HG02623 (cell line): ENCODE results near the gene LDAF1.
"Not testable (repeated sequence)": the region's sequence is repeated elsewhere in the genome, so short reads cannot be mapped to it uniquely, and the experiment has no call there.

Source experiments
- ATAC-seq: cut with Tn5 transposase; IDR thresholded peaks from one replicate; pipeline ENCODE4 v1.9.1; 2021; ENCODE audit warnings: moderate library complexity; ENCODE audit not compliant: unreplicated experiment

LDAF1 gene

DNA sequence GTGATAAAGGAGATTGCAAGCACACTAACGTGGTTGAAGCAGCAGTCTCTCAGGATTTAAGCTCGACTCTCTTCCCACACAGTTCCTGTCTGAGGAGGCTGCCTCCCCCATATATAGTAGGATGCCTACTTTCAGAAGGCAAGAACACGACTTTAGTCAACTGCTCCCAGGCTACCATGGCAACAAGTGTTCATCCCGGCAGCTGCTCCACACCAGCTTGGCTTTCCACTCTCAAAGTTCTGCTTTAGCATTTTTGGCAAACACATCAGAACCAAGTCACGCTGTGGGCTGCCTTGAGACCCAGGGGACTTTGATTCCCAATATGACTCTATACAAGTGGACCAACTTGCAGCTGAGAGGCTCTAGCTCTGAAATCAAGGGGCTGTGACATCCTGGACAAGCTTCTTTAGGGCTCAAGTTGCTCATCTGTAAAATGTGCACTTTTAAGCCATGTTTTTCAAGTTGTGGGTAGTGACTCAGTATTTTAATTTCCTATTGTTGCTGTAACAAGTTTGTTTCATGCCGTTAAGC lies 36.4 kb downstream of the LDAF1 start:
- no peak for ATAC-seq

DNA sequence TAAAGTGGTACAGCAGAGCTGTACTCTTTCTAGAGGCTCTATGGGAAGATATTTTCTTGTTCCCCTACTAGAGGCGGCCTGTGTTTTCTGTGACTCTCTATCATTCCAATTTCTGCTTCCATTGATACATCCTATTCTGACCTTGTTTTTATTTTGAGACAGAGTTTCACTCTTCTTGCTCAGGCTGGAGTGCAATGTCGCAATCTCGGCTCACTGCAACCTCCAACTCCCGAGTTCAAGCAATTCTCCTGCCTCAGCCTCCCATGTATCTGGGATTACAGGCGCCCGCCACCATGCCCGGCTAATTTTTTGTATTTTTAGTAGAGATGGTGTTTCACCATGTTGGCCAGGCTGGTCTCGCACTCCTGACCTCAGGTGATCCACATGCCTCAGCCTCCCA lies 36.9 kb downstream of the LDAF1 start:
- ATAC-seq = not testable (repeated sequence)

DNA sequence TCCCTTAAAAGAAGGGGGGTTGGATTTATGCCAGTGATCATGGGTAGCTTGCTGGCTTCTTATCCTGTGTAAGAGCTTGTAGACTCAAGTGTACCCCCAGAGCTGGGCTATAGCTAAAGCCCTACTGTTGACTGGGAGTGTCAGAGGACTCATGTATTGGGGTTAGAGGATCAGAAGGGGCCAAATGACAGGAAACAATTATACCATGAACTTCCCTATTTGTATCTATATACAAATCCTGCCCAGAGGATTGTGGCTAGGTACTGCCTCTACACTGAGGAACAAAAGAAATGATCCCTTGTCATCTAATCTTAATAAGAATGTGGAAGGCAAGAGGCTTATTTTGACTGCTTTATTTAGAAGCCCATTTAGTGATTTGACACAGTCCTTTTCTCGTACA lies 38.6 kb downstream of the LDAF1 start:
- ATAC-seq = no peak

DNA sequence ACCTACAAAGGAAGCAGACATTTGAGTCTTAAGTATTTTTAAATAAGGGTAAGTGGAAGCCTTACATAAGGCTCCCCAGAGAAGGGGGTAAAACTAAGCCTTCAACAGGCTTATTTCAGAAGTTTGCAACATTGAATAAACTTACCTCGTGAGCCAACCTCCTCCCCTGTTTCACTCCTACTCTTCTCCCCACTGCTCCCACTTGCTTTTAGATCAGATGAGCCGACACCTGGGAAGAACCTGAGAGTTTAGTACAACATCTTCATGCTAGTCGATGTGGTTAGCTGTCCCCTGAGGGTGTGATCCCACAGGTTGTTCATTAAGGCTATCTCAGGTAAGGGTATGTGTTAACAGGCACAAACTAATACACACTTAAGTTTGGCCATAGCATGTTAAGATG lies 39.1 kb downstream of the LDAF1 start:
- no peak for ATAC-seq

DNA sequence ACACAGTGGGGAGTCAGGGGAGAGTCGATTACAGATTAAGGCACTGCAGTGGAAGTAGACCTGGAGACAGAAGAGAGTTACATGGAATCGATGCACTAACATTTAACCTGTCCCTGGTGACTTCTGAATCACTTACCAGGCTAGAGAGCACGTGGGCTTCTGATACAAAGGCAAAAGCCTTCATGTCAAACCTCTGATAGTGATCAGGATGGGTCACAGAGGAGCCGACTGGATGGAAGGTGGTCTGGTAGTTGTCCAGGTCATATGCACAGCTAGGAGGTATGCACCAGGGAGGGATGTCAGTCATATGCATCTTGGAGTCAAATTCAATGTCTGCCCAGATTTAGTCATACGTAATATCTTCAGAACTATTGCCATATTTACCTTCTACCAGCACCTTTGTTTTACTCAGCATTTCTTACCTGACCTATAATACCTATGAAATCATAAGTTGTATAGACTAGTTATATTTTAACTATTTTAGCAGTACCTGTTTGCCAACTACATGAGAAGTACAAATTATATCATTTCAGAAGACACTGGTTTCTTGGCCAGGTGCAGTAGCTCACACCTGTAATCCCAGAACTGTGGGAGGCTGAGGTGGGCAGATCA lies 41.2 kb downstream of the LDAF1 start:
- ATAC-seq = no peak

DNA sequence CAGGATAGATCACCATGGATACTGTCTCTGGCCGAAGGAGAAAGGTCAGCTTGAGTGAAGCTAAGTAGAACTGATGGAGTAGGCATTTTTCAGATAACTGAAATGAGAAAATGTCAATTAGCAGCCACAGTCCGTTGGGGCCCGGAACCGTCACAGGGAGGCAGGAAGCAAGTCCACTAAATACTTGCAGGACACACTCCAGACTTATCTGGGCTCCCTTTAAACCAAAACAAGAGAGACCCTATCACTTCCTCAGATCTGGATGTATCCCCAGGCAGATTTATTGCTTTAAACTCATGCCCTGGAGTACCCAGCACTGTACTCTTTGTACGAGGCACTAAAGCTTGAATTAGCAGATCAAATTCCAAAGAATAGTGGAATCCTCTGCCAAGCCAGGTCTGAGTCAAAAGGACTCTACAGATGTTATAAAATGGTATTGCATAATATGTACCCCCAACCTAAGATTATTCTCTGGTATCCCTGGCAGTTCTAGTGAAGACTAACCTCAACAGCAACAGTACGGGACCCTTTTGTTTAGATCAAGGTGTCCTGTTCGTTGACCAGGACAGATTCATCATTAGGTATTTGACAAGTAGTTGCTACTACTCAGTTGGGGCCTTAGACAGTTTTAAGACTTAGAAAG lies 44.8 kb downstream of the LDAF1 start:
- no peak for ATAC-seq

DNA sequence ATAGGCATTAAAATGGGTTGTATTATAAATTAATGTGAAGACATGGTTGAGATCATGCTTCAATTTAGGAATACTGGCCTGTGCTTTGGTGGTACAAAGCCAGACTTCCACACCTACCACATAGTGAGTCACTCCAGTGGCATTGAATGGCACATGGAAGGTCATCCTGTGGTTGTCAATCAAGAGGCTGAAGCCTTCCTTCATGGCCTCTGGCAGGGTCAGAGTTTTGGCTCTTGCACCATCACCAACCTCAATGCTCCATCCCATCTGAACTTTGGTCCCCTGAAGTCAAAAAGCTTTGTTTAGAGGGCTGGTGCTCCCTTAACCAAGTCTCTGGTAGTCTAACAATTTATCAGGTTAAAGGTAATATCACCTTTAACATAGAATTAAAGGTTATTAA lies 46.8 kb downstream of the LDAF1 start:
- no peak for ATAC-seq

DNA sequence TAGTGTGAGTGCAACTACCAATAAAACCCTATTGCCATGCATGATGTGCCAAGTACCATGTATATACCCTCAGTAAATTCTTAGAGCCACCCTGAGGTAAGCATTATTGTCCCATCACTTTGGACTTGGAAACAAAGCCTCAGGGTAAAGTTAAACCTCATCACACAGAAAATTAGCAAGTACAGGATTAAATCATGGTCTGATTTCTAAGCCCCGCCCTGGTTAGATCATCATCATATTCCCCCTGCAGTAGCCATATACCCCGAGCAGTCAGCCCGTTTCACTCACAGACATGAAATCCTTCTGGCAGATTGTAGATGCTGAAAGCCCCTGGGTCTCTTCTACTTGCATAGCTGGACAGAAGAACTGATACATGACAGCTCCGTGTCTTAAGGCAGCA lies 48.1 kb downstream of the LDAF1 start:
- no peak for ATAC-seq

DNA sequence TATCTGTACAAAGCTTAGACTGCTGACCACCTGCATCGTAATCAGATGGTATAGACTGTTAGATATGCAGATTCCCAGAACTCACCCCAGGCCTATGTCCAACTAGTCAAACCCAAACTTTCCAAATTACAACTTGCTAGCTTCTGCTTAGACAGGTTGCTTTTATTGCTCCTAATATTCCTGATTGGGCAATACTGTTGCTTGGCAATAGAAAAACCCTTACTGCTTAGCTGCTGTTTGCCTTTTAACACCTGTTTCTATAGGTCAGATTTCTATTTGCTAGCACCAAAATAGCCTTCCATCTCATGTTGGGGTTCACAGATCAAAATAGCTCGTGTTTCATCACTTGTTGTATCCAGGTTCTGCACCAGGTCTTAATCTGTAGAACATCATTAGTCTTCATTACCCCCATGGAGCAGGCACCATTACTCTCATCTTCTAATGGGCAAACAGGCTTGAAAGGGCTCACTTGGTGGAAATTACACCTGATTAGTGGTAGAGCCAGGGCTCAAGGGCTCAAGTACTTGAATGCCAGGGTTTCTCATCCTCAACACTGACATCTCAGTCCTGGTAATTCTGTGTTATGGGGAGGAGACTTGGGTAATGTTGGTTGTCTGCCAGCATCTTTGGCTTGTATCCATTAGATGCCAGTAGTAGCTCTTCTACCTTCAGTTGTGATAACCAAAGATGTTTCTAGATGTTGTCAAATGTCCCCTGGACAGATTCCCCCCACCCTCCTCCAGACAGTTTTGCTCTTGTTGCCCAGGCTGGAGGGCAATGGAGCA lies 50.2 kb downstream of the LDAF1 start:
- no peak for ATAC-seq

DNA sequence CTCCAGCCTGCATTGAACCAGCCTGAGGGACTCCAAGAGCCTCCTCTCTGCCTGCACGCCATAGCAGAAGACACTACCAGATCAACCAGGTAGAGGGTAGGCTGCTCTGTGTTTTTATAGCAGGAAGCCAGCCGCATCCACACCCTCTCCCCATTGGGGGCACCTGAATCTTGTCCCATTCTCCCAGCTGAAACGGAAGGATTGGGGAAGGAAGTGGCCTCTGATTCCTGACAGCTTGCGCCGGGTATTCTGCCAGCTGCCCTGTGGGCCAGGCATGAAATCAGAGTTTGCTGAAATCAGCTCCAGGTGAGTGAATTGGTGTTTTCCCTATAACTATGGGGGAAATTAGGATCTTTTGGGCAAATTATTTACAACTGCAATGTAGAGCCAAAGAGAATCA lies 53.0 kb downstream of the LDAF1 start, which contains the start of gene ZP2:
Gene ZP2 (minus strand): TSS at position 89 of the 400 bp plus-strand sequence. CDS start 27 bp downstream, at position 62.
- ATAC-seq = no peak

DNA sequence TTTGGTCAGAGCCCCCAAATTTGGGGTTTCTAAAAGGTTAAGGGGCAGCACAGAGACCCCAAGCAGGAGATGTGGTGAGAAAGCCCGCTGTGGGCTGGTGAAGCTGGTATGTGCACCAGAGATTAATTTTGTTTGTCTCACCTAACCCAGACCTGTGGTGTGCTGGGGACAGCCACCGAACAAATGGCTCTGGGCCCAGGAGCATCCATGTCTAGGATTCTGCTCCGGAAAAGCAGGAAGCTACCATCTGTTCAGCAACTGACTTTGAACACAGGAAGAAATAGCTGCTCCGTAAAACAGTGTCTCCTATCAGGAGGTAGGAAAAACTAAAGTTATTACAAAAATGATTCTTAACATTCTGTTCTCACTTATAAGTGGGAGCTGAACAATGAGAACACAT lies 55.6 kb downstream of the LDAF1 start:
- no peak for ATAC-seq

DNA sequence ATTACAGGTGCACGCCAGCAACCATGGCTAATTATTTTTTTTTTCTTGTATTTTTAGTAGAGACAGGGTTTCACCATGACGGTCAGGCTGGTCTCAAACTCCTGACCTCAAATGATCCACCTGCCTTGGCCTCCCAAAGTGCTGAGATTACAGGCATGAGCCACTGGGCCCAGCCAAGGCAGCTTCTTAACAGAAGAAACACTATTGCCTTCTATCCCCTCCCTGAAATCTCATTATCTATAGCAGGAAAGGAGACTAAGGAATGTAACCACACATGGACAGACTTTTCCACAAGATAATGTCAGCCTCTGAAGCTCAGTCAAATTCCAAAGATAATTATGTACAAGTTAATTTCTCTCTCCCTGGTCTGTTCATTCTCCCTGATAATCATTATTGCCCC lies 58.6 kb downstream of the LDAF1 start:
- no peak for ATAC-seq

DNA sequence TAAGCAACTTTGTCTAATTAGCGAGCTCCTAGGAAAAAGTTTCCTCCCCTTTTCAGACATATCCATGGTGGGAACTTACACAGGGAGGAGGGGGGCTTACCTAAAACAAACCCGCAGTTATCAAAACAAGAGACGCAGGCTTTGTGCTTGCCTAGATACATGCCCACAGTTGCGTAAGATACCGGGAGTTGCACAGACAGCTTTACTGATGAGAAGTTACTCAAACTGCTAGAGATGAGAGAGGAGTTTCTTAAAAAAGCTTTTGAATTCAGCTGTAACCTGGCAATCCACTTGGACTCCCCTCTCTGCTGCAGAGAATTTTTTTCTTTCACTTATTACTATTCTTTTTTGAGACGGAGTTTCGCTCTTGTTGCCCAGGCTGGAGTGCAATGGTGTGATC lies 59.7 kb downstream of the LDAF1 start:
- no peak for ATAC-seq

DNA sequence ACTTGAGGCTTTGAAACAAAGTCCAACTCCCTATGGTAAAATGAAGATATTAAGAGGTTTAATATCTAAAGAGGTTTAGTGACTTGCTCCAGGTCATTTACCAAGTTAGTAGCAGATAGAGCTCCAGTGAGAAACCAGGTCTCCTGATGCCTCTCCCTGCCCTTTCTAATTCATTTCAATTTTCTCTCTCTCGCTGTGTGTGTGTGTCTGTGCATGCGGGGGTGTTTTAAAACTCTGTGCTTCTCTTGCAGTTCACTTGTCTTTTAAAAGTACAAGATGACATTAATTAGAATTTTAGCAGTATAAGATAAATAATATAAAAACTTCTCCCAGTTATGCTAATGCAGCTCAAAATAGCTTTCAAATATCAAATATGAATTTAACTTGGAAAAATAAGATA lies 61.1 kb downstream of the LDAF1 start:
- no peak for ATAC-seq

DNA sequence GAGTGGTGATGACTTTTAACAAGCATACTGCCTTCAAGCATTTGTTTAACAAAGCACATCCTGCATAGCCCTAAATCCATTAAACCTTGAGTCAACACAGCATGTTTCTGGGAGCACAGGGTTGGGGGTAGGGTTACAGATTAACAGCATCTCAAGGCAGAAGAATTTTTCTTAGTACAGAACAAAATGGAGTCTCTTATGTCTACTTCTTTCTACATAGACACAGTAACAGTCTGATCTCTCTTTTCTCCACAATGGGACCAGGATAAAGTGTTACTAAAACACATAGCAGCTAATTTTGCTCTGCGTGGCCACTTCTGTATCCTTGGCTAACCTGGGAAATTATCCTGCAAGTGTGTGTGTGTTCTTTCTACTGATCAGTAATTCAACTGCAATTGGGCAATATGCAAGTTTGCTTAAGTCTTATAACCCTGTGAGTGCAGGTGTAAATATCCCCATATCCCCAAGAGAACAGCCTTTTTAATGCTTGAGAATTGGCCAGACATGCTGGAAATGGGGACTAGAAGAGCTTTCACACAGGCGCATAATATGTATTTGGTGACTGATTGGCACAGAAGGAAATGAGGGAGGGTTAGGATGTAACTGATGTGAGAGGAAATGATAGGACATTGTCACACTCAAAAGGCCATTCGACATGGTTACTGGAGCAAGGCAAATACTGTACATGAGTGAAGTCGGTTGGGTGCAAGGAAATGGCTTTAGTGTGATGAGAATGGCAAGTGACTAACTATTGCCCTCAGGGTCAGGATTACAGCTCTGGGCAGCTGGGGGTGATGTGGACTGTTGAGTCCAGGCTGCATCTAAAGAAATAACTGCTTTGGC lies 64.2 kb downstream of the LDAF1 start:
- ATAC-seq = no peak

DNA sequence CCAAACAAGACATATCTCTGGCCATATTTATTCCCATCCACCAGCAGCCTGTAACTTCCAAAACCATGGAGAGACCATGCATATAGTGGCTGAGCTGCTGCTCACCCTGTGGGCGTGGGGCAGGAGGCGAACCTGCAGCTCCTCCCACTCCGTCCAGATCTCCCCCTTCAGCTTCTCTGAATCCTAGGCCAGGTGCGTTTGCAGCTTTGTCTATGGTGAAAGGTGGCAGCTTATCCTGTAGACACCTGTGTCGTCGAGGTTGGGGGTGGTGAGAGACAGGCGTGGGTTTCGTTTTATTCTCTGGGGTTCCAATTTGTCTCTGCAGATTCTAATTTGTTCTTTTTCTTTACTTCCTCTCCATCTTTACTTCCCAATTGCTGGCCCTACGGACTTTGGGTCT lies 65.3 kb downstream of the LDAF1 start:
- no peak for ATAC-seq

DNA sequence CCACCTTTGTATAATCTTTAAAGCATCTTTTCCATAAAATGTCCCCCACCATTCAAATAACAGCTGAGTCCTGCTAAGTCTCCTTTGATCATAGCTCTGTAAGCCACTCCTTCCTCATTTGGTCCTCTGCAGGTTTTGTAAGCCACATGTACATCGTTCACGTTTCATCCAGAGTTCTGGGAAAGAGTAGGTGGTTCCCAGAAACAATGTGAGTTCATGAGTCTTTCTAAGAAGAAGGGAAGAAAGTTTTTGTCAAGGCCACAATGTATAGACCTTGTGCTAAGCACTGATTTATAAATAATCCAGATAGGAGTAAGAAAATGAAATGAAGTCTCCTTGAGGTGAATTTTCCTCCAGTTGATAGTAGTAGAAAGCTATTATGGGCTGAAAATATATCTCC lies 66.3 kb downstream of the LDAF1 start:
- no peak for ATAC-seq

DNA sequence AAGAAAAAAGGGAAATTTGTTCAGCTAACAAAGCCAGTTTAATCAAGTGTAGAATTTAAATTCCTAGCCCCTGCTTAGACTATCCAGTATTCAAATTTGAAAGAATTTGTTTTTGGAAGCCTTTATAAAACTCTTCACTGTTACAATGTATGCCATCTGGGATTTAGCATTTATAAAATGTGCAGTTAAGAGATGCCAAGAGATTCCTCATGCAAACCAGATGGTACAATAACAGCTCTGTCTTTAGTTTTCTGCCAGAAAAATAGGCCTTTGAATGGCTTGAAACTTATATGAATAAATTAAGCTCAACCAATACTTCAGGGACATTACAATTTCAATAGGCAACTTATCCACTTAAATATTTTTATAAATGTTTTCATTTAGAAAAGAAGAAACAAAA lies 68.3 kb downstream of the LDAF1 start:
- no peak for ATAC-seq

DNA sequence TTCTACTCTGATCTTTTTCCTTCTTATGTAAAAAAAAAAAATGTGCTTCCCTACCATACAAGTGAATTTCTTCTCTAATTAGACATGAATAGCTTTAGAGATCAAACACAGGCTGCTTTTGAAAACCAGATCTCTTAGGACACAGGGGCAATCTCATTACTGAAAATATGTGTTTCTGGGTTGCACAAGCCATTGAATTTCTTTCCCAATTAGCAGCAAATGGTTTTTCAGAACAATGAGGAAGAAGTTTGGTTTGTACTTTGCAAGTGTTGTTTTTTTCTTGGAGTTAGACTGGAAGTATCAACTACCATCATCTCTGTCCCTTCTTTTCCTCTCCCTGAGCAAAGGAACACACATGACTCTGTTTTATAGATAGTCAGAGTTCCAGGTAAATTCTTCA lies 69.4 kb downstream of the LDAF1 start:
- ATAC-seq = no peak

DNA sequence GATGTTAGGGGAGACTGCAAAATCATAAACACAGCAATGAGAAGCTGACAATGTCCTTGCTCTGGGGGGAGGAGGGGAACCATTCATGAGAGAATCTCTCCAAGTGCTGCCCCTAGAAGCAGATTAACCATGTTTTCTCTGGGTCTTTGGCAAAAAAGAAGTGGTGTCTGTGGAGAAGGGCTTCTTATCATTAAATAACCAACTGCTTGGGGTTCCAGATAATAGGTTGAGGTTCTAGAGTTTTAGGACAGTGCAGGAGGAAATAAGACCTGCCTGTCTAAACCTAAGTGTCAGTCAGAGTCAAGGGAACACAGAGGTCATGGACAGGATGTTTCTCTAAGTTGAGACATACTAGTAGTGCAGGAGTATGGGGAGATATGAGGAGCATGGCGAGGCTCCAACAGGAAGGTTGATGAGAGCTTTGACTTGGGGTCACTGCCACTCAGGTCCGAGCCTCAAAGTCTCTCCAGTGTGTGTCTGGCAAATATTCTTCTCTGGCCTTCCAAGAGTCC lies 69.9 kb downstream of the LDAF1 start:
- no peak for ATAC-seq
